HG03565 (cell line): ENCODE measurements around the gene ATP8B4.

Experiments
- ATAC-seq: cut with Tn5 transposase; IDR thresholded peaks from one replicate; pipeline ENCODE4 v1.9.1; 2021; ENCODE audit warnings: mild to moderate bottlenecking, moderate library complexity; ENCODE audit not compliant: unreplicated experiment

ATP8B4 gene

GRCh38 chr15:49875392-49875791, 243.6 kb downstream of the ATP8B4 start:
- no peak for ATAC-seq

DNA sequence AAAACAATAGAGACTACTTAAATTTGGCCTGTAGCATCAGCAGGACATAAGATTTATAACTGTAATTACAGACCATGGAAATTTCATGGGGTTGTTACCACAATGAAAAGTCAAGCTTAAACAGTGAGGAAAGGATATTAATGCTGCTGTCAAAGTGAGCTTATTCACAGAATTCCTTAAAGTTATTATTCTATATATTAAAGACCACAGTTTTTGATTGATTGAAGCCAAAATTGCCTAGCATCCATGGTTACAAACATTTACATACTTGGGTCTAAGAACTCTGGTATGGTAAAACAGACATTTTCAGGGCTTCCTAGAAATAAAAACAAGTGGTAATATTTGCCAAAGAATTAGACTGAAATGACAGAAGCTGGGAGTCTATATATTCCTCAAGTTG, 248.6 kb downstream of the ATP8B4 start:
- ATAC-seq = no peak

- ATAC-seq = no peak
These were observed 250.7 kb downstream of the ATP8B4 start for GRCh38 chr15:49868348-49868747.

GRCh38 chr15:49865925-49866757, 252.9 kb downstream of the ATP8B4 start:
- ATAC-seq = no peak

- no peak for ATAC-seq
These were observed 254.8 kb downstream of the ATP8B4 start for GRCh38 chr15:49864251-49864650.

- no peak for ATAC-seq
These were observed 255.4 kb downstream of the ATP8B4 start for GRCh38 chr15:49863431-49864224.

DNA sequence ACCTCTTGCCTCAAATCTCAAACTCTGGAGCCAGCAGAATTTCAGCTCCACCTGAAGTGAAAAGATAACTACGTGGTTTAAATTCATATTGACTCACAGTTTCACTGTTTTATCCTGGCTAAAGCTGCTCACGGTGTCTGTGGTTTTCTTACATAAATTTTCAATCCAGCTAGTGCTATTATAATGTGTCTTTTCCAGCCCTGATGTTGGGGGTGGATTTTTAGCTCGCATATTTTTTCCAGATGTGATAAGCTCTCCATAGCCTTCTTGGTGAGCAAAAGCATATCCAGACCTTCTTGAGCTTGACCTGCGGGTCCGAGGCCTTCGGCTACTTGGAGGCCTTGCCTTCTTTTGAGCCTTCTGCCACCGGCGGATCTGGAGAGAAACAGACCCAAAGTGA, 258.9 kb downstream of the ATP8B4 start:
- no peak for ATAC-seq

DNA sequence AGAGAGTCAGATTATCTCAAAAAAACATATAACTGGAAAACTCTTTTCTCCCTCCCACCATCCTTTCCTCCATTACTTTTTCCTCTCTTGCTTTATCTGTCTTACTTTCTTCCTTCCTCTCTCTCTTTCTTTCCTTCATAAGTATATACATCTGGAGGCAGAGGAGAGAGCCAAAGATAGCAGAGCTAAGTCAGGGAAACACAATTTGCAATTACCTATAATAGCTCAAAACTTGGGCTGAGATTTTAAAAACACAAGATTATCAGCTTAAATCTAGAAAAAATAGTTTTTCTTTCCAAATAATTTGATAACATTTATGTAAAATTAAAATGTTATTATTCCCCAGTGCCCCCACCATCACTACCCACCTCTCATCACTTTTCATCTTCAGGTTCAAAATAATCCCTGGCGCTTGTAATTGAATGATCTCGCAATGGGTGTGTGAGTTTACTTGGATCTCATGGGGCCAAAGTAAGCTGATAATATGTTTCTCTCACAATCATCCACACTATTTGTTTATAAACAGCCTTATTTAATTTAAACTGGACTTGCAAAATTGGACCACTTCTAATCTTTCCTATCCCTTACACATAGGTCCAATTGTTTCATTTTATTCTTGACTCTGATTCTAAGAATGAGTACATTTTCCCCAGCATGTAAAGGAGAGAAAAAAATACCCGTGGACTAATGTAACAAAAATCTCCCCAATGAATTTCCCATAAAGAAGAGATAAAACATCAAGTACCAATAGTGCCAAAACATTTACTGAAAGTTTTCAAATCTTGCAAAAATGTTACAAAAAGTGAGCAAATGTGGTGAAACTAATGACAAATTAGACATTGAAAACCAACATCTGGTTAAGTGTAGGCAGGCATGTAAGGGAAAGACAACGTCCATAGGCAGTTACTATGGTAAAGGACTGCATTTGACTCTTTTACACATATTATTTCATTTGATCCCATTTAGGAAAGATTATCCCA, 261.2 kb downstream of the ATP8B4 start:
- ATAC-seq = no peak

DNA sequence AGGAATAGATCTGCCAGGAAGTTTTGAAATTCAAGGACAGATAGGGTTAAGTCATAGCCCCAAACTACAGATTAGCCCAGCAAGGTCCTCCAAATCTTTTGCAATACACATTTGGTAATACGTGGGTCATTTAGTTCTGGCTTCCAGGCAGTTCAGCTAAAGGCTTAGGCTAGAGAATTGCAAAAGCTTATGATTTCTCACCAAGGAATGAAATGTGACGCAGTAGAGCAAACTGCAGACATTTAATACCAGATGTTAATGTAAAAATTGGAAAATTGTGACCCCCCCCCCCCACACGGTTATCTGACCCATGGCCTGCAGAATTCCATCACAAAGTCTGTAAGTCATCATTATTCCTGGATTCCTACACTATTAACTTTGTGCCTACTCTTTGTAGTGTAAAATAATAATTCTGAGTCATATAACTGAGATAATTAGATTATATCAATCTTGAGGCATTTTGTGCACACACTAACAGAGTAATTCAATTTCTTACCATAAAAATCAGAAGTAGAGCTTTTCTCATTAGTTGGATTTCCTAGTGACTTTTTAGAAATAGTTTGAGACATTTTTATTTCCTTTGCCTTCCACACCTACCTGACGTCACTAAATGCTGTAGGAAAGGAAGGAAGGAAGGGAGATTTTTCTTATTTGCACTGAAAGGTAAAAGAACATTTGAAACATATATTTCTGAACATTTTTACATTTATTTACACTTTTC, 263.0 kb downstream of the ATP8B4 start:
- ATAC-seq = no peak

- ATAC-seq = no peak
These were observed 266.3 kb downstream of the ATP8B4 start for GRCh38 chr15:49852756-49853155.

DNA sequence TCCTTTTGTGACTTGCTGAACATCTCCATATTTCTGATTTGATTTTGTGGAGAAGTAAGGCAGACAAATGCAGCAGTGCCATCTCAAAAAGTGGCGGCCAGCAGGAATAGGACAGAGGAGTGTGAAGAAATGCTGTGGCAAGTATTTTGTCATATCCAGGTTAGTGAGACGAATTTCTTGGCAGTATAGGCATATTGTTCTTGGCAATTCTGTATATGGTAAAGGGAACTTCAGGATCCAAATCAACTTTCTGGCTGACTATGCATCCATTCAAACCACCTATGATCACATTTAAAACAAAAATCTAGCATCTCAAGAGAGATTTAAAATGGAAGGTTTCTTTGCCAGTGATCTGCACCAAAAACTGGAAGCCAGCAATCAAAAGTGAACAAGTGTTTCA, 270.2 kb downstream of the ATP8B4 start:
- no peak for ATAC-seq

- no peak for ATAC-seq
These were observed 270.7 kb downstream of the ATP8B4 start for GRCh38 chr15:49848282-49848724.

DNA sequence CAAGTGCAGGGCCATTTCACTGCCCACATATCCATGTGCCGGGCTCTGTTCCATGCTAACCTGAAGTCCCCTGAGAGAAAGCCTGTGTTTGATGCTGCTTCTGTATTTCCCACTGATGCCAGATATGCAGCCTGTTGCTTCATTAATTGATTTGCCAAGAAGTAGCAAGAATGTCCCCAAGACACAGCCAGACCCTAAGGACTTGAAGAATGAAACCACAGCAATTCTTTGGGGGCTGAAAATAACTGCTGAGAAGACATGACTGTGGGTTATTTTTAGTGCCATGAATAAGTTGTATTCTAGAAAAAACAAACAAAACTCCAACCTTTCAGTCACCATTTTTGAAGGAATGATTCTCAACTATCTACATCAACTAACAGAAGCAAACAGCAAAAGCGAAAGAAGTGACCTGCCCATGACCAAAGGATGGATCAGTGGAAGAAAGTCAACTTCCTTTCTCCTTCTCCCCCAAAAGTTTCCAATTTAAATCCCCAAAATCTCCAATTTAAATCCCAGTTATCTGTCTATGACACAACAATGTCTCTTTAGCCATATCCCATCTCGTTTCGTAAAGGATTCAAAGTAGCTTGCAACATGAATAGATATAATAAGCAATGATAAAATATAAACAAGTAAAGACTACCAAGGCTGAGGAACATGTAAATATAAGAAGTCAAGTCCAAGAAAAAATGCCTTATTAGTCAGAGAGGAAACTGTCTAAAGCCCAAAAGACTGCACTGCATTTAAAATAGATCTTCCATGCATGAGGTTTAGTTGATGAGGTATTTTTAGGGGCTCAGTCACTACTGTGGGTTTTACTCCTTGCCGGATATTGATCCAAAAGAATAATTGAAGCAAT, 271.4 kb downstream of the ATP8B4 start:
- ATAC-seq = no peak

DNA sequence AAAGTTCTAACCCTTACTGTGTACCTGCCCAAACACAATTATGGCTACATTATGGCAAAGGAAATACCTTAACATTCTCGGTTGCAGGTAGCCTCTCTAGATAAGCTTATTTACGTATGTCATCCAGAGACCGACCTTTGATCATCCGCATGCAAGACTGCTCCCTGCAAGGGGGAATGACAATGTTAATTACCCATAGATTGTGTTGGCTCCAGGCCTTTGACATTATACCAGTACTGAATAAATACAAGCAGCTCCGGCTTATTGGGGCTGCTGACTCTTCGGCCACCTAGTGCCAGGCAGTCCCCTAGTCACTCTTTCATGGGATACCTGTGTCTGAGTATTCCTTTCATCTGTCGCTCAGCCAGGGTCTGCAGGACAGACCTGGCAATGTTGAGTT, 274.6 kb downstream of the ATP8B4 start:
- ATAC-seq = no peak

- no peak for ATAC-seq
These were observed 275.3 kb downstream of the ATP8B4 start for GRCh38 chr15:49843725-49844124.

- ATAC-seq = no peak
These were observed 276.9 kb downstream of the ATP8B4 start for GRCh38 chr15:49842031-49842730.

DNA sequence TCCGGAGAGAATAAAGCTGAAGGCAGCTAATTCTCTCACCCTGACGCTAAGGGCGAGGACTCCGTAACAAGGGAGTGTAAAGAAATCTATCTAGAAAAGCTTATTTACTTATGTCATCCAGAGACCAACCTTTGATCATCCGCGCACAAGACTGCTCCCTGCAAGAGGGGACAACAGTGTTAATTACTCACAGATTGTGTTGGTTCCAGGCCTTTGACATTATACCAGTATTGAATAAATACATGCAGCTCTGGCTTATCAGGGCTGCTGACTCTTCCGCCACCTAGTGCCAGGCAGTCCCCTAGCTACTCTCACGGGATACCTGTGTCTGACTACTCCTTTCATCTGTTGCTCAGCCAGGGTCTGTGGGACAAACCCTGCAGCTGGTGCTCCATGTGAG, 286.5 kb downstream of the ATP8B4 start:
- ATAC-seq = no peak

GRCh38 chr15:49831206-49831965, 287.6 kb downstream of the ATP8B4 start:
- no peak for ATAC-seq
